HepG2 (cell line): ENCODE data around the gene TPST2. TPM values are rescaled to one million over a fixed set of nuclear protein-coding genes. Genes with fewer than 3 reads are reported as not detected.
A peak's percentile ranks its signal among the peaks of the same experiment; 100 is the strongest.

Experiments used
- ATAC-seq: fragments of 200-7000 bp; cut with Tn5 transposase; 3 replicates; pipeline ENCODE4 v1.9.1; 2020; ENCODE audit warnings: mild to moderate bottlenecking, moderate library complexity
- BruUV-seq: library from RNA; stranded (reverse); fragments of 400-500 nt; replicated peaks from 2 replicates; lab custom pipeline; 2021; lab: Mats Ljungman, UMichigan
- CTCF ChIA-PET: fragments of 300-600 bp; formaldehyde crosslinking; extraction: SDS; loops from one replicate; lab custom pipeline; 2021; ENCODE audit warnings: low total read pairs, inconsistent platforms, low intra/inter-chr PET ratio; lab: Yijun Ruan, JAX
- POLR2A ChIA-PET: fragments of 350-600 bp; sonication (Branson Sonifier 250); formaldehyde crosslinking; loops from one replicate; lab custom pipeline; 2020; ENCODE audit warnings: antibody characterized with exemption, inconsistent platforms; lab: Yijun Ruan, JAX
- DNase-seq: peaks from one replicate; pipeline ENCODE4 v3.0.0-alpha.2; 2015; ENCODE audit warnings: low spot score
- FAIRE-seq: peaks from 3 replicates; lab custom pipeline; 2011; peaks lifted over from hg19 to GRCh38; lab: Jason Lieb, UNC
- H2AFZ ChIP-seq: one replicate; pipeline ENCODE4 v1.6.1; 2011; ENCODE audit warnings: low read length, inconsistent platforms
- H3K27ac ChIP-seq: fragments of 300-600 bp; 3 replicates; pipeline ENCODE4 v1.8.0; 2011; ENCODE audit warnings: mixed run types, mild to moderate bottlenecking, mixed read lengths, low read length, inconsistent platforms; ENCODE audit not compliant: insufficient read depth; ENCODE audit errors: extremely low read length
- H3K27me3 ChIP-seq, 2 experiments: fragments of 200-600 bp in 1 of 2; 2 replicates in 1 of 2; 3 replicates in 1 of 2; pipeline versions ENCODE4 v1.6.0 to v1.8.0; 2011; ENCODE audit warnings: low read length in 2 of 2, mild to moderate bottlenecking in 2 of 2, moderate library complexity in 2 of 2, inconsistent platforms in 1 of 2; ENCODE audit not compliant: insufficient read depth in 2 of 2, control insufficient read depth in 1 of 2
- H3K36me3 ChIP-seq, 2 experiments: fragments of 200-600 bp in 1 of 2; replicated peaks in 1 of 2; 2 replicates in 1 of 2; 3 replicates in 1 of 2; pipeline versions ENCODE4 v1.5.1 to v1.8.0; 2011; ENCODE audit warnings: low read length in 2 of 2, inconsistent platforms in 1 of 2; ENCODE audit not compliant: insufficient read depth in 2 of 2, control insufficient read depth in 1 of 2
- H3K4me1 ChIP-seq: 2 replicates; pipeline ENCODE4 v1.5.1; 2012; ENCODE audit warnings: low read length, inconsistent platforms; ENCODE audit not compliant: insufficient read depth
- H3K4me2 ChIP-seq: 2 replicates; pipeline ENCODE4 v1.6.0; 2011; ENCODE audit warnings: low read depth, low read length, inconsistent platforms
- H3K4me3 ChIP-seq, 3 experiments: fragments of 200-600 bp in 1 of 3; sonication (generic), shearing (Covaris generic) in 1 of 3; replicated peaks in 1 of 3; 2 replicates each; pipeline ENCODE4 v1.5.1; 2011 to 2016; ENCODE audit warnings: low read length in 3 of 3, inconsistent platforms in 2 of 3, low read depth in 2 of 3, mild to moderate bottlenecking in 2 of 3, control low read depth in 1 of 3, mixed read lengths in 1 of 3; ENCODE audit not compliant: insufficient read depth in 1 of 3
- H3K79me2 ChIP-seq: one replicate; pipeline ENCODE4 v1.6.1; 2011; ENCODE audit warnings: low read length, inconsistent platforms; ENCODE audit not compliant: insufficient read depth
- H3K9ac ChIP-seq: 2 replicates; pipeline ENCODE4 v1.6.0; 2011; ENCODE audit warnings: mild to moderate bottlenecking, low read depth, low read length, inconsistent platforms; ENCODE audit not compliant: insufficient read depth
- H3K9me3 ChIP-seq: 2 replicates; pipeline ENCODE4 v1.5.1; 2012; ENCODE audit warnings: mild to moderate bottlenecking, low read length
- H4K20me1 ChIP-seq: 2 replicates; pipeline ENCODE4 v1.6.0; 2011; ENCODE audit warnings: inconsistent platforms, mild to moderate bottlenecking, low read length, moderate library complexity; ENCODE audit not compliant: insufficient read depth
- ARNTL ChIP-seq: sonication (generic); formaldehyde crosslinking; IDR thresholded peaks from 2 replicates; pipeline ENCODE4 v1.4.0; 2020; ENCODE audit warnings: mild to moderate bottlenecking, missing genetic modification reagents
- CEBPB ChIP-seq: IDR thresholded peaks from 2 replicates; pipeline ENCODE4 v1.6.1; 2011; ENCODE audit warnings: low read depth, low read length, improper control_type of control experiment, borderline replicate concordance
- GLMP ChIP-seq: sonication (generic); formaldehyde crosslinking; IDR thresholded peaks from 2 replicates; pipeline ENCODE4 v1.9.0; 2021; ENCODE audit warnings: missing genetic modification reagents, mild to moderate bottlenecking, borderline replicate concordance
- MEIS2 ChIP-seq: sonication (generic); formaldehyde crosslinking; IDR thresholded peaks from 2 replicates; pipeline ENCODE4 v1.9.0; 2021; ENCODE audit warnings: mild to moderate bottlenecking, missing genetic modification reagents
- NCOA1 ChIP-seq: sonication (generic); formaldehyde crosslinking; IDR thresholded peaks from 2 replicates; pipeline ENCODE4 v1.9.0; 2021; ENCODE audit warnings: missing genetic modification reagents
- NR2F2 ChIP-seq: IDR thresholded peaks from 2 replicates; pipeline ENCODE4 v1.6.1; 2012; ENCODE audit warnings: low read depth, inconsistent platforms, borderline replicate concordance
- REL ChIP-seq: sonication (generic); formaldehyde crosslinking; conservative IDR thresholded peaks from 2 replicates; pipeline ENCODE4 v1.8.0; 2022; ENCODE audit warnings: mild to moderate bottlenecking, missing genetic modification reagents, moderate library complexity
- SATB2 ChIP-seq: sonication (generic); formaldehyde crosslinking; IDR thresholded peaks from 2 replicates; pipeline ENCODE4 v1.5.0; 2020; ENCODE audit warnings: missing genetic modification reagents
- SMC3 ChIP-seq: IDR thresholded peaks from 2 replicates; pipeline ENCODE4 v1.6.1; 2011; ENCODE audit warnings: low read length, improper control_type of control experiment
- ZBTB8A ChIP-seq: sonication (generic); formaldehyde crosslinking; IDR thresholded peaks from 2 replicates; pipeline ENCODE4 v1.4.0; 2020; ENCODE audit warnings: mild to moderate bottlenecking, low read depth, missing genetic modification reagents, borderline replicate concordance
- ZFX ChIP-seq: sonication (generic); formaldehyde crosslinking; IDR thresholded peaks from 2 replicates; pipeline ENCODE4 v1.4.0; 2020; ENCODE audit warnings: mild to moderate bottlenecking, low read depth, missing genetic modification reagents, moderate library complexity
- ZNF121 ChIP-seq: sonication (generic); formaldehyde crosslinking; IDR thresholded peaks from 2 replicates; pipeline ENCODE4 v1.5.0; 2020; ENCODE audit warnings: mild to moderate bottlenecking, missing genetic modification reagents
- ZNF724P ChIP-seq: sonication (generic); formaldehyde crosslinking; IDR thresholded peaks from 2 replicates; pipeline ENCODE4 v1.8.0; 2022; ENCODE audit warnings: missing genetic modification reagents, borderline replicate concordance
- ZNF883 ChIP-seq: sonication (generic); formaldehyde crosslinking; IDR thresholded peaks from 2 replicates; pipeline ENCODE4 v1.5.1; 2020; ENCODE audit warnings: mild to moderate bottlenecking, missing genetic modification reagents; ENCODE audit errors: not compliant biosample characterization
- ZSCAN29 ChIP-seq: sonication (generic); formaldehyde crosslinking; conservative IDR thresholded peaks from 2 replicates; pipeline ENCODE4 v1.4.0; 2020; ENCODE audit warnings: mild to moderate bottlenecking, missing genetic modification reagents
- WGBS: methylation state at CpG from one replicate; pipeline ENCODE4 v1.1.6; 2017; ENCODE audit warnings: low lambda C conversion rate; 5-methylcytosine and 5-hydroxymethylcytosine counted together
- in situ Hi-C: cut with HindIII; loops from 2 replicates; pipeline ENCODE4 v1.10.0; 2017; ENCODE audit warnings: low pct_unique_long_range_greater_than_20kb; ENCODE audit not compliant: extremely low pct_ligation_motif_present
- intact Hi-C: fragments of 100-400 bp; cut with micrococcal nuclease; formaldehyde crosslinking; loops from one replicate; pipeline ENCODE4 v1.10.0; 2022; ENCODE audit not compliant: unreplicated experiment
- polyA plus RNA-seq, 8 experiments: library from polyadenylated mRNA; depleted of rRNA in 3 of 8; stranded (reverse) in 7 of 8; unstranded in 1 of 8; fragments of >200 nt; fragmentation: Illumina TruSeq in 4 of 8; extraction: Trizol in 4 of 8; gene quantifications; 2 replicates each; pipeline versions ENCODE4 v1.2.1 to v1.2.3, GENCODE V29; 2011 to 2016; ENCODE audit warnings: low read depth in 4 of 8, missing spikeins in 1 of 8, mixed read lengths in 1 of 8; ENCODE audit not compliant: insufficient read depth in 1 of 8
- total RNA-seq, 5 experiments: library from RNA; depleted of rRNA; stranded (reverse); fragments of >200 nt; fragmentation: Illumina TruSeq; extraction: Trizol; gene quantifications; 2 replicates each; pipeline ENCODE4 v1.2.3, GENCODE V29; 2016; ENCODE audit warnings: low read depth in 1 of 5

TPST2 gene
- total and polyA plus RNA-seq, 2 of the 13 experiments (the other 11 are each of a cell fraction or from before 2014, with no cell fraction given): 15.2 to 23.8 TPM

GRCh38 chr22:26615149-26615548 lies 25.2 kb upstream of the TPST2 start:
- H3K27me3 ChIP-seq: peaks cover 2 to 14% of the 10 kb centered on the region in 2 experiments; a peak in 3 of 5 replicates
- in situ Hi-C loops: no loop called here
- TF ChIP-seq NCOA1 (CRISPR knock-in tag) (no peak), CEBPB (peak; percentile 32; the same call in 1 of the 2 replicates)
- TF ChIP-seq, all 625 proteins: peak for 1
- no TSS peak for BruUV-seq
- DNase-seq (no peak), FAIRE-seq (no peak), ATAC-seq (no peak)
- H3K4me2 ChIP-seq: no peak overlapping the region
- H3K27ac ChIP-seq: no peak overlapping the region
- no peaks in the 10 kb centered on the region for H3K79me2 ChIP-seq
- WGBS: 18% methylated on average over 5 of the region's 5 CpGs
- H3K4me1 ChIP-seq: no peaks in the 10 kb centered on the region
- H3K9ac ChIP-seq: no peak overlapping the region
- H2AFZ ChIP-seq: no peak overlapping the region
- intact Hi-C loops: no loop called here
- H4K20me1 ChIP-seq: no peaks in the 10 kb centered on the region
- POLR2A ChIA-PET: no interaction called here
- no peak overlapping the region for H3K4me3 ChIP-seq
- H3K36me3 ChIP-seq: no peaks in the 10 kb centered on the region
- CTCF ChIA-PET: no interaction called here
- H3K9me3 ChIP-seq: no peaks in the 10 kb centered on the region

GRCh38 chr22:26614322-26614721 lies 24.4 kb upstream of the TPST2 start:
- TF ChIP-seq ZNF724P (CRISPR knock-in tag): no peak
- TF ChIP-seq ZNF883 (CRISPR knock-in tag): no peak
- no peak for TF ChIP-seq ZBTB8A (CRISPR knock-in tag)
- no peak for TF ChIP-seq ARNTL
- no peak for TF ChIP-seq ZSCAN29 (CRISPR knock-in tag)
- no peak for TF ChIP-seq ZNF121
- TF ChIP-seq ZFX (CRISPR knock-in tag): no peak
- no peak for TF ChIP-seq GLMP
- TF ChIP-seq NR2F2: no peak
- no peak for TF ChIP-seq SMC3
- TF ChIP-seq SATB2 (CRISPR knock-in tag): no peak
- no peak for TF ChIP-seq REL
- TF ChIP-seq MEIS2 (CRISPR knock-in tag): no peak
- peaks cover 2 to 14% of the 10 kb centered on the region in 2 experiments; a peak in 3 of 5 replicates for H3K27me3 ChIP-seq
- in situ Hi-C loops (no loop called here), intact Hi-C loops (no loop called here)
- DNase-seq: no peak
- no TSS peak for BruUV-seq
- H3K36me3 ChIP-seq: no peaks in the 10 kb centered on the region
- WGBS: 43% methylated on average over 14 of the region's 14 CpGs
- no peaks in the 10 kb centered on the region for H4K20me1 ChIP-seq
- H3K4me3 ChIP-seq: no peak overlapping the region
- H3K27ac ChIP-seq: no peak overlapping the region
- no peak overlapping the region for H3K4me2 ChIP-seq
- H2AFZ ChIP-seq: no peak overlapping the region
- H3K9ac ChIP-seq: no peak overlapping the region
- H3K9me3 ChIP-seq: no peaks in the 10 kb centered on the region
- ChIA-PET CTCF (no interaction called here), POLR2A (no interaction called here)
- FAIRE-seq: no peak
- H3K79me2 ChIP-seq: no peaks in the 10 kb centered on the region
- H3K4me1 ChIP-seq: no peaks in the 10 kb centered on the region
- ATAC-seq: no peak
